ENCODE results near the gene EID2. TPM values are rescaled to one million over a fixed set of nuclear protein-coding genes. Genes with fewer than 3 reads are reported as not detected.
A peak's percentile ranks its signal among the peaks of the same experiment; 100 is the strongest.

The EID2 gene
- total RNA-seq, 1 donor from 2014 or later, result 17.2 TPM

GRCh38 chr19:39517432-39517831 is 22.5 kb downstream of the EID2 start:
- DNase-seq (ENCODE audit: low read depth), result no peak
- H3K27ac ChIP-seq (ENCODE audit: low read depth, low read length), result no peak overlapping the region
- Mint-ChIP-seq H3K36me3 (ENCODE audit: low read depth, unreplicated experiment) (peaks cover 3% of the 10 kb centered on the region), H3K27me3 (ENCODE audit: low read depth, unreplicated experiment) (peaks cover 44% of the 10 kb centered on the region), H3K4me1 (ENCODE audit: low read depth, unreplicated experiment) (no peaks in the 10 kb centered on the region), H3K9me3 (ENCODE audit: unreplicated experiment) (peaks cover 4% of the 10 kb centered on the region), H3K27ac (ENCODE audit: unreplicated experiment) (no peak overlapping the region), H3K4me3 (ENCODE audit: unreplicated experiment) (peak overlapping the region; percentile 37)
- H3K9ac ChIP-seq (ENCODE audit: low read length), result no peak overlapping the region
- TF ChIP-seq CTCF (IDR thresholded peaks at IDR 0.05; ENCODE audit: insufficient read depth, low read depth, low read length), result no peak
- no peak for TF ChIP-seq EZH2 (IDR thresholded peaks at IDR 0.05; ENCODE audit: insufficient read depth, low read length)
- peaks cover 41% of the 10 kb centered on the region for H3K27me3 ChIP-seq (ENCODE audit: insufficient read depth, low read length)
- H4K20me1 ChIP-seq (ENCODE audit: insufficient read depth, low read length), result no peaks in the 10 kb centered on the region
- no peak overlapping the region for H3K4me3 ChIP-seq (ENCODE audit: insufficient read depth, low read depth, low read length)
- no peak for FAIRE-seq
- H3K4me2 ChIP-seq (ENCODE audit: low read length), result no peak overlapping the region
- H2AFZ ChIP-seq (ENCODE audit: low read depth, low read length), result no peak overlapping the region
- no peaks in the 10 kb centered on the region for H3K36me3 ChIP-seq (ENCODE audit: insufficient read depth, low read length)
- H3K4me1 ChIP-seq (ENCODE audit: insufficient read depth, low read length), result peaks cover 8% of the 10 kb centered on the region
- H3K9me3 ChIP-seq (ENCODE audit: insufficient read depth, low read depth, low read length), result peaks cover 2% of the 10 kb centered on the region
- no peaks in the 10 kb centered on the region for H3K79me2 ChIP-seq (ENCODE audit: insufficient read depth, low read length)

- no peak for FAIRE-seq
Measured at GRCh38 chr19:39516270-39516669, 23.7 kb downstream of the EID2 start.

More at GRCh38 chr19:39516270-39516669, 23.7 kb downstream of the EID2 start:
- Mint-ChIP-seq H3K36me3 (ENCODE audit: low read depth, unreplicated experiment) (peaks cover 3% of the 10 kb centered on the region), H3K4me3 (ENCODE audit: unreplicated experiment) (no peak overlapping the region), H3K4me1 (ENCODE audit: low read depth, unreplicated experiment) (no peaks in the 10 kb centered on the region), H3K9me3 (ENCODE audit: unreplicated experiment) (peaks cover 4% of the 10 kb centered on the region), H3K27ac (ENCODE audit: unreplicated experiment) (no peak overlapping the region), H3K27me3 (ENCODE audit: low read depth, unreplicated experiment) (peaks cover 45% of the 10 kb centered on the region)
- TF ChIP-seq CTCF (IDR thresholded peaks at IDR 0.05; ENCODE audit: insufficient read depth, low read depth, low read length) (no peak), EZH2 (IDR thresholded peaks at IDR 0.05; ENCODE audit: insufficient read depth, low read length) (no peak)
- no peak overlapping the region for H2AFZ ChIP-seq (ENCODE audit: low read depth, low read length)
- H3K27ac ChIP-seq (ENCODE audit: low read depth, low read length), result no peak overlapping the region
- peaks cover 41% of the 10 kb centered on the region for H3K27me3 ChIP-seq (ENCODE audit: insufficient read depth, low read length)
- H3K79me2 ChIP-seq (ENCODE audit: insufficient read depth, low read length), result no peaks in the 10 kb centered on the region
- H3K36me3 ChIP-seq (ENCODE audit: insufficient read depth, low read length), result no peaks in the 10 kb centered on the region
- no peak for DNase-seq (ENCODE audit: low read depth)
- peaks cover 2% of the 10 kb centered on the region for H3K9me3 ChIP-seq (ENCODE audit: insufficient read depth, low read depth, low read length)
- H3K4me3 ChIP-seq (ENCODE audit: insufficient read depth, low read depth, low read length), result no peak overlapping the region
- H3K9ac ChIP-seq (ENCODE audit: low read length), result no peak overlapping the region
- no peak overlapping the region for H3K4me2 ChIP-seq (ENCODE audit: low read length)
- peaks cover 8% of the 10 kb centered on the region for H3K4me1 ChIP-seq (ENCODE audit: insufficient read depth, low read length)
- H4K20me1 ChIP-seq (ENCODE audit: insufficient read depth, low read length), result no peaks in the 10 kb centered on the region
